Central memory CD8-positive, alpha-beta T cell (primary cell): Measurements from ENCODE around the gene ADAM8.
A peak's percentile ranks its signal among the peaks of the same experiment; 100 is the strongest.

Experiments
- ATAC-seq: fragments of 150-1000 bp; cut with Tn5 transposase; replicated peaks from 2 replicates; pipeline ENCODE4 v1.10.0; 2022; ENCODE audit warnings: mild to moderate bottlenecking, moderate FRiP score, moderate number of reproducible peaks; ENCODE audit not compliant: poor library complexity, severe bottlenecking; ENCODE audit errors: extremely low read depth
- DNase-seq, 2 donors: peaks; one replicate each; pipeline ENCODE4 v3.0.0; 2021; ENCODE audit warnings: low spot score in 2 of 2
- H3K27ac Mint-ChIP-seq: one replicate; pipeline ENCODE4 v1.8.0; 2022; ENCODE audit warnings: low read depth, mild to moderate bottlenecking, moderate library complexity, mixed read lengths
- H3K27me3 Mint-ChIP-seq: one replicate; pipeline ENCODE4 v1.8.0; 2022; ENCODE audit warnings: mixed read lengths
- H3K36me3 Mint-ChIP-seq: one replicate; pipeline ENCODE4 v1.8.0; 2022; ENCODE audit warnings: mild to moderate bottlenecking, moderate library complexity, mixed read lengths; ENCODE audit not compliant: insufficient read depth
- H3K4me1 Mint-ChIP-seq: one replicate; pipeline ENCODE4 v1.8.0; 2022; ENCODE audit warnings: mixed read lengths
- H3K4me3 Mint-ChIP-seq: one replicate; pipeline ENCODE4 v1.8.0; 2022; ENCODE audit warnings: mild to moderate bottlenecking, moderate library complexity, mixed read lengths
- H3K9me3 Mint-ChIP-seq: one replicate; pipeline ENCODE4 v1.8.0; 2022; ENCODE audit warnings: mixed read lengths

The ADAM8 gene

GRCh38 chr10:133245439-133246235 is 31.0 kb downstream of the ADAM8 start:
- DNase-seq, result no peak
- Mint-ChIP-seq H3K4me3 (no peak overlapping the region), H3K36me3 (no peaks in the 10 kb centered on the region), H3K27ac (no peak overlapping the region), H3K27me3 (peaks cover 37% of the 10 kb centered on the region), H3K4me1 (peaks cover 22% of the 10 kb centered on the region), H3K9me3 (no peaks in the 10 kb centered on the region)
- ATAC-seq, result no peak

GRCh38 chr10:133243593-133243992 is 33.1 kb downstream of the ADAM8 start:
- Mint-ChIP-seq H3K9me3 (no peaks in the 10 kb centered on the region), H3K4me1 (peaks cover 24% of the 10 kb centered on the region), H3K27me3 (peaks cover 58% of the 10 kb centered on the region), H3K4me3 (no peak overlapping the region), H3K27ac (no peak overlapping the region), H3K36me3 (no peaks in the 10 kb centered on the region)
- DNase-seq (no peak), ATAC-seq (no peak)

GRCh38 chr10:133242611-133243356 is 33.9 kb downstream of the ADAM8 start:
- H3K27ac Mint-ChIP-seq, result peak overlapping the region; percentile 79
- peak overlapping the region; percentile 71 for H3K4me3 Mint-ChIP-seq
- no peaks in the 10 kb centered on the region for H3K36me3 Mint-ChIP-seq
- no peak for ATAC-seq
- H3K9me3 Mint-ChIP-seq, result no peaks in the 10 kb centered on the region
- no peak for DNase-seq
- H3K4me1 Mint-ChIP-seq, result peaks cover 24% of the 10 kb centered on the region
- peaks cover 62% of the 10 kb centered on the region for H3K27me3 Mint-ChIP-seq

GRCh38 chr10:133241501-133242205 is 35.0 kb downstream of the ADAM8 start:
- DNase-seq, result no peak
- no peaks in the 10 kb centered on the region for H3K36me3 Mint-ChIP-seq
- peak; percentile 24 for ATAC-seq
- peaks cover 62% of the 10 kb centered on the region for H3K27me3 Mint-ChIP-seq
- peak overlapping the region; percentile 71 for H3K4me3 Mint-ChIP-seq
- no peaks in the 10 kb centered on the region for H3K9me3 Mint-ChIP-seq
- no peak overlapping the region for H3K27ac Mint-ChIP-seq
- peaks cover 19% of the 10 kb centered on the region for H3K4me1 Mint-ChIP-seq

DNA sequence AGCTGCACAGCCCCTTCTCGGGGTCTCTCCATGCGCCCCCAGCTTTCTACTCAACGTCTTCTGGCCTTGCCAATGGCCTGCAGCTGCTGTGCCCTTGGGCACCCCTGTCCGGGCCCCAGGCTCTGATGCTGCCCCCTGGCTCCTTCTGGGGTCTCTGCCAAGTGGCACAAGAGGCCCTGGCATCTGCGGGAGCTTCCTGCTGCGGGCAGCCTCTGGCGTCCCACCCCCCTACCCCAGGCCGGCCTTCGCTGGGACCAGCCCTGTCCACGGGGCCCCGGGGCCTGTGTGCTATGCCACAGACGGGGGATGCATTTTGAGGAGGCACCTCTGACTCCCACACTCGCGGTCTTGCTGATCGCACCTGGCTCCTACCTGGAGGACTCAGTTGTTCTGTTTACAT is 36.7 kb downstream of the ADAM8 start:
- H3K36me3 Mint-ChIP-seq, result no peaks in the 10 kb centered on the region
- no peak for DNase-seq
- ATAC-seq, result no peak
- peaks cover 62% of the 10 kb centered on the region for H3K27me3 Mint-ChIP-seq
- no peak overlapping the region for H3K27ac Mint-ChIP-seq
- no peak overlapping the region for H3K4me3 Mint-ChIP-seq
- no peaks in the 10 kb centered on the region for H3K9me3 Mint-ChIP-seq
- H3K4me1 Mint-ChIP-seq, result peaks cover 19% of the 10 kb centered on the region

- H3K36me3 Mint-ChIP-seq, result no peaks in the 10 kb centered on the region
- no peak overlapping the region for H3K27ac Mint-ChIP-seq
- H3K9me3 Mint-ChIP-seq, result no peaks in the 10 kb centered on the region
- peaks cover 19% of the 10 kb centered on the region for H3K4me1 Mint-ChIP-seq
- ATAC-seq, result no peak
- DNase-seq, result no peak
- H3K27me3 Mint-ChIP-seq, result peaks cover 62% of the 10 kb centered on the region
- no peak overlapping the region for H3K4me3 Mint-ChIP-seq
Measured at GRCh38 chr10:133238466-133238804, 38.2 kb downstream of the ADAM8 start.

DNA sequence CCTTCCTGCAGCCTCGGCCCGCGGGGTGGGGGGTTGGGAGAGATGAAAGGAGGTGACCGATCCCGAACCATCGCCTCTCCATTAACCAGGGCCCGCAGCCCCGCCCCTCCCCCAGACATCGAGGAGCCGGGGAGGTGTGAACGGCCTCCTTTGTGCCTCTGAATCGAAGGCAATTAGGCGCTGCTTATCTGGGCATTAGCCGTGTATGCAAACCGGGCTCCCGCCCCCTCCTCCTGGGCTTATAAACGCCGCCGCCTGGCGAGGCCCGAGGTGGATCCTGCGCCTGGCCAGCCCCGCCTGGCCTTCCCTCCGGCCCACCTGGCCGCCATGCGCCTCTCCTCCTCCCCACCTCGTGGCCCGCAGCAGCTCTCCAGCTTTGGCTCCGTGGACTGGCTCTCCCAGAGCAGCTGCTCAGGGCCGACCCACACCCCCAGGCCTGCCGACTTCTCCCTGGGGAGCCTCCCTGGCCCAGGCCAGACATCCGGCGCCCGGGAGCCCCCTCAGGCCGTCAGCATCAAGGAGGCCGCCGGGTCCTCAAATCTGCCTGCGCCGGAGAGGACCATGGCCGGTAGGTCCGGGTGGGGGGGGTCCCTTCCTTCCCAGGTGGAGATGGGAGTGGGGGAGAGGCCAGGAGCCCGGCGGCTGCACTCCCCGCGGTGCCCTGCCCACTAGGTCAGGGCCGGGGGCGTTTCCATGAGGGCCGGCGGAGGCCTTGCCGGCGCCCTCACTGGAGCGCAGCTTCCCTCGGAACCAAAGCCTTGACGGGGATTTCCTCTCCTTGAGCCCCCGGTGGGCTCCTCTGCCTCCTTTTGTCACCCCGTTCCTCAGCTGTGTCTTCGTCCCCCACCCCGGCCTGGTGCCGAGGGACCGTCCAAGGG is 38.8 kb downstream of the ADAM8 start, which contains the start of gene VENTX:
Gene VENTX (plus strand): TSS at position 268 of the 878 bp plus-strand sequence. CDS start 60 bp downstream, at position 328.
- Mint-ChIP-seq H3K27ac (no peak within 1 kb of the TSS), H3K36me3 (no peaks in the 10 kb centered on the region), H3K9me3 (no peaks in the 10 kb centered on the region), H3K4me1 (peaks cover 19% of the 10 kb centered on the region), H3K4me3 (peak within 1 kb of the TSS; percentile 54), H3K27me3 (peaks cover 62% of the 10 kb centered on the region)
- DNase-seq, result no peak
- ATAC-seq, result no peak

DNA sequence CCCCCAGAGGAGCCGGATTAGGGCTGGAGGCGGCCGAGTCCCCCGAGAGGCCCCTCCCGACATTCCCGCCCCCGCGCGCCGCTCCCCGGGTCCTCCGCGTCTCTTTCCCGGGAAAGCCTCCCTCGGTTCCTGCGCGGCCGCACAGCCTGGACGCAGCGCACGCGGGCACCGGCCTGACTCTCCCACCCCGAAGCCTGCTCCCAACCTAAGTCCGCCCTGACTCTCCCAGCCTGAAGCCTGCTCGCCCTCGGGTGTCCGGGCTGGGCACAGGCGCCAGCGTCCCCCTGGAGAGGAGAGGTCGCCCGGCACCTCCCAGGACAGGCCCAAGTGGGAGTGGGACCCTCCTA is 39.5 kb downstream of the ADAM8 start:
- peaks cover 61% of the 10 kb centered on the region for H3K27me3 Mint-ChIP-seq
- H3K9me3 Mint-ChIP-seq, result no peaks in the 10 kb centered on the region

DNA sequence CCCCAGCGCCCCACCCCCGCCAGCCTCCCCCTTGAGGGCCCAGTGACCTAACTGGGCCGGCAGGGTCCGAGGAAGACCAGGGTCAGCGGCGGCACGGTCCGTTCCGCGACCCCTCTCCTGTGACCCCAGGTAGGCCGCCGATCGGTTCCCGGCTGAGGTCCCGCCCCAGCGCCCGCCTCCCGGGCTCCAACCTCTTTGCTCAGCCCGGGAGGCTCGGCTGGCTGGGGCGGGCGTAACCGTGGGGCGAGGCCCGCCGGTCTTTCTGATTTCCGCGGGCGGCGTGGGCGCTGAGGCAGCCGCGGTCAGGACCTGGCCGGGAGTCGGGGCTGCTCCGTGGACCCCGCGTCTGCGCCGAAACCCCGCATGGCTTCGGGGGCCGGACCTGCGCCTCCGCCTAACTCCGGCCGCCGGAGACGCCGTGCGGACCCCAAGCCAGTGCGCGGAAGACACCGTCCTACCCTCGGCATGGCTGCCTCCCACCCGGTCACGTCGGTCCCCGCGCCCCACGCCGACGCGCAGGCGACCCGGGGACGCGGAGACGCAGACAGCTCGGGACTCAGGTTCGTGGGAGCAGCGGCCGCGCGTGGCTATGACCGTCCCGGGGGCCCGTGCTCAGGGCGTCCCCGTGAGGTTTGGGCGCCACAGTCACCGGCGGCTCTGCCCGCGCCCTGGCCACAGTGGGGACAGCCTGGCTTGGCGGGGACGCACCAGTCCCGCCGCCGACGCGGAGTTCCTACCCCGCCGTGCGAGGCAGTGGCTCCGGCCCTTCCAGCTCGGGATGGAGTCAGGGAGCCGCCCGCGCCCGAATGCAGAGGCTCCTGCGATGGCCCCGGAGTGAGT is 40.0 kb downstream of the ADAM8 start:
- Mint-ChIP-seq H3K27ac (no peak overlapping the region), H3K4me3 (no peak overlapping the region), H3K9me3 (no peaks in the 10 kb centered on the region), H3K27me3 (peaks cover 61% of the 10 kb centered on the region), H3K4me1 (peaks cover 11% of the 10 kb centered on the region), H3K36me3 (no peaks in the 10 kb centered on the region)
- DNase-seq, result no peak
- no peak for ATAC-seq

More for the DNA sequence above, 39.5 kb downstream of the ADAM8 start:
- ATAC-seq (no peak), DNase-seq (no peak)
- H3K27ac Mint-ChIP-seq, result no peak overlapping the region
- peak overlapping the region; percentile 54 for H3K4me3 Mint-ChIP-seq
- no peaks in the 10 kb centered on the region for H3K36me3 Mint-ChIP-seq
- H3K4me1 Mint-ChIP-seq, result peaks cover 14% of the 10 kb centered on the region

DNA sequence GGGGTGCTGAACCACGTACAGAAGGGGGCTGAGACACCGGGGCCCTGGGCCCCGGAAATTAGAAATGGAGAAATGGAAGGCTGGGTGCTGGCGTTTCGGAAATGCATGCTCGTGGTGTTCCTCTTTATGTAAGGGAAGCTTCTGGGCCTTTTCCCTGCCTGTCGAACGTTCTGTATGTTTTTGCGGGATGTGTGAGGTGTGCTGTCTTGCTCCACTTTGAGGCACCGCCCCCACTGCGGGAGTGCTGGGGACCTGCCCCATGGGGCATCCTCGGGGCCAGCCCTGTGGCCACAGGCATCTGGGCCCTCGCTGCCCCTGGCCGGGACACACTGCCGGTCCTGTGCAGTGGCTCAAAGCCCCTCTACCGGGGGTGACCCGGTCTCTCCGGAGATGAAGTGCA is 40.7 kb downstream of the ADAM8 start:
- no peak for DNase-seq
- no peak for ATAC-seq
- peaks cover 61% of the 10 kb centered on the region for H3K27me3 Mint-ChIP-seq

DNA sequence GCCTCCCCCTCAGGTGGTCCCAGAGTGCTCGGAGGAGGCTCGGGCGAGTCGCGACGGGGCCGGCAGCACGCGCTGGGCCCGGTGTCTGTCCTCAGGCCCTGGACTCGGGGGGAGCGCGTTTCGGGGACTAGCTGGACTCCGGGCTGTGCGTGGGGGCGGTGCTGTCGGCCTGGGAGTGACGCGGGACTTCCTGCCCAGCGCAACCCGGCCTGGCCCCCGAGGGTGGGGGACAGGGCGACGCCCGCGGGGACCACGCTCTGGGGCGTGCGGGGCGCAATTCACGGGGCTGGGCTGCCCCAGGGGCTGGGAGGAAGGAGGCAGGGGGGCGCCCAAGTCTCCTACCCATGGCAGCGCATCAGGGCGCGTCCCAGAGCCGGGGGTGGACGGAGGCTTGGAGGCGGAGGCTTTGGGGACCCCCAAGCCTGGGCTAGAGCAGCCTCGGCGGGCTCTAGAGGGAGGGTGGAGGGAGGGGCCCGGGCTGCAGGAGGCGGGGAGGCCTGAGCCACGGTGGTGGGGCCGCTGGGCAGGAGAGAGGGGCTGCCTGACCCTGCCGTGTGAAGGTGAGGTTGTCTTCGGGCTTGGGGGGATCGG is 41.3 kb downstream of the ADAM8 start:
- Mint-ChIP-seq H3K9me3 (no peaks in the 10 kb centered on the region), H3K27me3 (peaks cover 55% of the 10 kb centered on the region), H3K4me3 (peak overlapping the region; percentile 66), H3K36me3 (no peaks in the 10 kb centered on the region), H3K4me1 (no peaks in the 10 kb centered on the region), H3K27ac (no peak overlapping the region)
- ATAC-seq (no peak), DNase-seq (no peak)

More for the DNA sequence above, 40.7 kb downstream of the ADAM8 start:
- H3K4me1 Mint-ChIP-seq, result peaks cover 5% of the 10 kb centered on the region
- H3K36me3 Mint-ChIP-seq, result no peaks in the 10 kb centered on the region
- no peak overlapping the region for H3K27ac Mint-ChIP-seq
- no peaks in the 10 kb centered on the region for H3K9me3 Mint-ChIP-seq
- H3K4me3 Mint-ChIP-seq, result peak overlapping the region; percentile 66
